Ishikawa (cell line): ENCODE results near the gene TNIK.

Experiments used
- RAD21 ChIP-seq: IDR thresholded peaks from 2 replicates; pipeline ENCODE4 v1.6.1; 2012; ENCODE audit warnings: low read depth
- TAF1 ChIP-seq: IDR thresholded peaks from 2 replicates; pipeline ENCODE4 v1.6.1; 2012; ENCODE audit warnings: low read depth, mild to moderate bottlenecking
- YY1 ChIP-seq: IDR thresholded peaks from 2 replicates; pipeline ENCODE4 v1.6.1; 2012; ENCODE audit warnings: low read depth
- TF ChIP-seq, protein P1 (sequence below): IDR thresholded peaks from 2 replicates; pipeline ENCODE4 v1.6.1; 2012

GRCh38 chr3:171251835-171252234, 208.4 kb downstream of the TNIK start:
- TF ChIP-seq, protein P1, sequence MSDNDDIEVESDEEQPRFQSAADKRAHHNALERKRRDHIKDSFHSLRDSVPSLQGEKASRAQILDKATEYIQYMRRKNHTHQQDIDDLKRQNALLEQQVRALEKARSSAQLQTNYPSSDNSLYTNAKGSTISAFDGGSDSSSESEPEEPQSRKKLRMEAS = no peak
- TF ChIP-seq TAF1 (no peak), RAD21 (no peak), YY1 (no peak)
